HG02588 (cell line): Measurements from ENCODE around the gene DMGDH.

Experiments
- ATAC-seq: cut with Tn5 transposase; IDR thresholded peaks from one replicate; pipeline ENCODE4 v1.9.1; 2021; ENCODE audit warnings: mild to moderate bottlenecking, moderate library complexity; ENCODE audit not compliant: unreplicated experiment

Gene DMGDH

GRCh38 chr5:78979909-78980308, 89.6 kb downstream of the DMGDH start:
- ATAC-seq, result no peak

- no peak for ATAC-seq
These were observed 90.2 kb downstream of the DMGDH start for GRCh38 chr5:78979117-78979742.

GRCh38 chr5:78975035-78975434, 94.4 kb downstream of the DMGDH start:
- no peak for ATAC-seq

GRCh38 chr5:78974601-78975000, 94.9 kb downstream of the DMGDH start:
- no peak for ATAC-seq

- ATAC-seq, result no peak
These were observed 95.5 kb downstream of the DMGDH start for GRCh38 chr5:78974011-78974410.

- no peak for ATAC-seq
These were observed 96.6 kb downstream of the DMGDH start for GRCh38 chr5:78972654-78973428.

GRCh38 chr5:78971998-78972397, 97.5 kb downstream of the DMGDH start:
- no peak for ATAC-seq

- ATAC-seq, result no peak
These were observed 100.7 kb downstream of the DMGDH start for GRCh38 chr5:78968781-78969180.

GRCh38 chr5:78964889-78965288, 104.6 kb downstream of the DMGDH start:
- no peak for ATAC-seq

- ATAC-seq, result no peak
These were observed 107.7 kb downstream of the DMGDH start for GRCh38 chr5:78961743-78962142.

GRCh38 chr5:78959767-78960166, 109.7 kb downstream of the DMGDH start:
- no peak for ATAC-seq

- no peak for ATAC-seq
These were observed 110.6 kb downstream of the DMGDH start for GRCh38 chr5:78958672-78959445.

- no peak for ATAC-seq
These were observed 112.6 kb downstream of the DMGDH start for GRCh38 chr5:78956901-78957300.

- no peak for ATAC-seq
These were observed 116.2 kb downstream of the DMGDH start for GRCh38 chr5:78953092-78953800.
